Activated CD4-positive, CD25-positive, alpha-beta regulatory T cell (primary cell): Measurements from ENCODE around the gene HMCN2.
"Not testable (repeated sequence)": the region's sequence is repeated elsewhere in the genome, so short reads cannot be mapped to it uniquely, and the experiment has no call there.

Source experiments
- DNase-seq, 4 experiments: peaks; one replicate each; lab custom pipeline; 2025; lab: John Stamatoyannopoulos, UW

HMCN2 gene

GRCh38 chr9:130240410-130241197 lies 25.0 kb upstream of the HMCN2 start:
- DNase-seq, result no peak

- DNase-seq, result no peak
Measured at GRCh38 chr9:130241198-130241535, 24.4 kb upstream of the HMCN2 start.

GRCh38 chr9:130242270-130243014 lies 23.1 kb upstream of the HMCN2 start:
- DNase-seq, result no peak

GRCh38 chr9:130243015-130243881 lies 22.3 kb upstream of the HMCN2 start:
- peak; percentile 56 to 89 (median 70) for DNase-seq

GRCh38 chr9:130243882-130244170 lies 21.7 kb upstream of the HMCN2 start:
- no peak for DNase-seq

- DNase-seq, result no peak
Measured at GRCh38 chr9:130244548-130245165, 20.9 kb upstream of the HMCN2 start.

GRCh38 chr9:130245474-130245873 lies 20.1 kb upstream of the HMCN2 start:
- no peak for DNase-seq

GRCh38 chr9:130246126-130246525 lies 19.4 kb upstream of the HMCN2 start:
- no peak for DNase-seq

- DNase-seq, result no peak
Measured at GRCh38 chr9:130254747-130255630, 10.6 kb upstream of the HMCN2 start.

- DNase-seq, result no peak
Measured at GRCh38 chr9:130255631-130256134, 9.9 kb upstream of the HMCN2 start.

GRCh38 chr9:130256644-130257043 lies 8.9 kb upstream of the HMCN2 start:
- no peak for DNase-seq

- not testable (repeated sequence) for DNase-seq
Measured at GRCh38 chr9:130258137-130258536, 7.4 kb upstream of the HMCN2 start.

GRCh38 chr9:130259044-130259443 lies 6.5 kb upstream of the HMCN2 start:
- no peak for DNase-seq

- DNase-seq, result no peak
Measured at GRCh38 chr9:130260816-130261765, 4.5 kb upstream of the HMCN2 start.

GRCh38 chr9:130262061-130262745 lies 3.4 kb upstream of the HMCN2 start:
- no peak for DNase-seq

GRCh38 chr9:130262771-130263170 lies 2.8 kb upstream of the HMCN2 start:
- DNase-seq, result no peak

GRCh38 chr9:130263601-130264413 lies 1.8 kb upstream of the HMCN2 start:
- DNase-seq, result no peak
